GM15510 (cell line): ENCODE data around the gene EMX1.

ENCODE experiments used
- POLR2A ChIP-seq: IDR thresholded peaks from 3 replicates; pipeline ENCODE4 v1.6.1; 2011; ENCODE audit warnings: borderline replicate concordance; ENCODE audit not compliant: insufficient read length; ENCODE audit errors: extremely low read depth

EMX1 gene

DNA sequence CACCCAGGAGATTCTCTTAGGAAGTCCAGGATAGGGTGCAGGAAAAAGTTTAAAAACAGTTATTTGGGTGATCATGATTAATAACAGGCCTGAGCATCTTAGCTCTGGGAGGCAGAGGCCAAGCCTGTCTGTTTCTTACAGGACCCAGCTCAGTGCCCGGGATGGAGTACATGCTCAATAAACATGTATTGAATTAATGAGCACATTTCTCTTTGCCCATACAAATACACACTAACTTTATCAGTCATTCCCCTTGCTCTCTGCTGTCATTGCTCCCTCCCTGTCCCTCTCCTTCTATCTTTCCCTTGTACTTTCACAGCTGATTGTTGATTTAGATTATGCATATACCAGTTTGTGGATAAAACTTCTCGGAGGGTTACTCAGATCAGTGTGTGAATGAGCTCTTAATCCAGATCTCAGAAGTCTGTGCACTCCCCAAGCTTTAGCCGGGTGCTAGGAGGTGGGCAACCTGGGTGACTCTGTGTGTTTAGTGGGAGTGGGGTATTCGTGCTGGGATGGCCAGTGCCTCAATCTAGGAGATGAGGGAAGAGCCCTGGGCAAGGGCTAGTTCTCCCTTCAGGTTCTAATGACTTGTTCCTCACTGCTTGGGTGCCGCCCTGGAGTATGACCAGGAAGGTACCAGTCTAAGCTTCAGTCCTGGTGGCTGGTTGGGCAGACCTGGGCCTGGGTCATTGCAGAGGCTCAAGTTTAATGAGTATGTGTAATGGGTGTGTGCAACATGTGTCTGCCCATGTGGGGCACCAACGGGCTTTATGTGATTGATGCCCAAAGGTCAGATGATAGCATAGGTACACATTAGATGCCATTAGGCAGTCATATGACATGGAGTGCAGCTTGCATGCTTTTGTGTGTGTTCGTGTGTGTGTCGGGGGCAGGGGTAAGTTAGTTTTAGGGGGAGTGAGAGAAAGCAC lies 10.6 kb downstream of the EMX1 start:
- TF ChIP-seq POLR2A, result no peak

DNA sequence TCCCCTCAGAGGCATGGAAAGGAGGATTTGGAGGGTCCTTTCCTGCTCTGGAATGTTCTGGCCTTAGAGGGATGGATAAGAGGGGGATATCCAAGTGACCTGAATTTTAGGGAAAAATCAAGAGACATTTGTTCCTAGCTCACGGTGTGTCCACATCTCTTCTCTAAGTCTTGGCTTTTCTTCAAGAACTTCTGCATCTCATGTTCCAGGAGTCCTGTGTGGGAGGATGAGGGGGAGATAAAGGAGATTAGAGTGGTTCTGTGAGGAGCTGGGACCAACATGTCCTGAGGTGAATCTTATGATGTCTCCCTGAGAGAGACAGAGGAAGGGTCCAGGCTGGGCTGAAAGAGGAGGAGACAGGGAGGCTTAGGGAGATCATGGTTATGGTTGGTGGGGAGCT lies 11.7 kb downstream of the EMX1 start:
- TF ChIP-seq POLR2A, result no peak

DNA sequence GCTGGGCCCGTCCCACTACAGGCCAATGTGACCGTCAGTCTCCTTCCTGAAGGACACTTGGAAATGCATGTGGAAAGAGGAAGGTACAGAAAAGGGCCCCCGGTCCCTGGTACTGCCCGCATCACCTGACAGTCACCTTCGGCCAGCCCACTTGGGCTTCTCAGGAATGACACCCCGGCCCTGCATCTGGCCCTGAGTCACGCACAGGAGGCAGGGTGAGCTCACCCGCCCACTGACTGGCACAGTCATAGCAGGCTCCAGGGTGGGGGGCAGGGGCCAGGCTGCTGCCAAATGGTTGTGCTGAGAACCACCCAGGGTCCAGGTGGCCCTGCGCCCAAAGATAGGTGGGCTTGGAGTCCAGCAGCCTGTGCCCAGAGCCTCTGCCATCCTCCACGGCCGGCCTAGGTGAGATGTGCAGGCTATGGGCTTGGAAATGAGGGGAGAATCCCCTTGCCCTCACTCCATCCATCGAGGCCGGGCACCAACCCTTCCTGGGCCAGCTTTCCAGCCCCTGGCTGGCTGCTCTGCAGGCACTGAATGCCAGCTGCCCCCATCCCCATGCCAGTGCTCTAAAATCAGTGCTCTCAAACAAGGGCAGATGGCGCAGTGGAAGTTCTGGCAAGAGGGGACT lies 14.1 kb downstream of the EMX1 start:
- TF ChIP-seq POLR2A, result no peak

DNA sequence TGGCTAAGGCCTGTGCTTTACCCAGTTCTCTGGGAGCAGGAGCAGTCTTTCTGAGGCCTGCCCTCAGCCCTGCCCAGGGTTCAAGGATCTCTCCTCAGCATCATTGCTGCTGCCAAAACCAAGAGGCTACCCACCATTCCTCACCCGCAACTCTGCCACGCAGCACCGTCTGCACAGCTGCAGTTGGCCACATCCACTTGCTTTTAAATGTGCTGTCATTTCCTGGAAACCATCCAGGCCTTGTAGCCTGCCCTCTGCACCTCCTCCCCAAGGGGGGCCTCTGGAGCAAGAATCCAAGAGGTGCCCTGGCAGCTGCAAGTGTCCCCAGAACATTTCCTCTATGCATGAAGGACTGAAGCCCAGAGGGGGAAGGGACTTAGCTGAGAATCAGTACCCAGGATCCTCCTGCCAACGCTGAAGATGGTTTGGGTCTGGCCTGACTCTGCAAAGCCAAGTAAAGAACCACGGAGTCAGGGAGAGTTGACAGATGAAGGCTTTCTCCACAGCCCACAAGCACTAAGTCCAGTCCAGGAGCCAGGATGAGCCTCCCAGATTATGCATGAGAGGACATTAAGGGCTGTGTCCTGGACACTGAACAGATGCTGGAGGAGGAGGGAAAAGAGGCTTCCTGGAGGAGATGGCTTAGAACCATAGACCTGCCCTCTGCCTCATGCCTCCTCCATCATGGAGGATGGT lies 14.9 kb downstream of the EMX1 start:
- TF ChIP-seq POLR2A, result no peak

DNA sequence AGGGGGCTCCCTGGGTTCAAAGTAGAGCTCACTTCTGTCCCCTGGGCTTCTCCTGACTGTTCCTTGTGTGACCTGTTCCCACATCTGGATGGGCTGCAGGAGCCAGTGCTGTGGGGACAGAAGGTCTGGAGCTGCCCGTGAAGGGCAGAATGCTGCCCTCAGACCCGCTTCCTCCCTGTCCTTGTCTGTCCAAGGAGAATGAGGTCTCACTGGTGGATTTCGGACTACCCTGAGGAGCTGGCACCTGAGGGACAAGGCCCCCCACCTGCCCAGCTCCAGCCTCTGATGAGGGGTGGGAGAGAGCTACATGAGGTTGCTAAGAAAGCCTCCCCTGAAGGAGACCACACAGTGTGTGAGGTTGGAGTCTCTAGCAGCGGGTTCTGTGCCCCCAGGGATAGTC lies 15.5 kb downstream of the EMX1 start:
- no peak for TF ChIP-seq POLR2A

DNA sequence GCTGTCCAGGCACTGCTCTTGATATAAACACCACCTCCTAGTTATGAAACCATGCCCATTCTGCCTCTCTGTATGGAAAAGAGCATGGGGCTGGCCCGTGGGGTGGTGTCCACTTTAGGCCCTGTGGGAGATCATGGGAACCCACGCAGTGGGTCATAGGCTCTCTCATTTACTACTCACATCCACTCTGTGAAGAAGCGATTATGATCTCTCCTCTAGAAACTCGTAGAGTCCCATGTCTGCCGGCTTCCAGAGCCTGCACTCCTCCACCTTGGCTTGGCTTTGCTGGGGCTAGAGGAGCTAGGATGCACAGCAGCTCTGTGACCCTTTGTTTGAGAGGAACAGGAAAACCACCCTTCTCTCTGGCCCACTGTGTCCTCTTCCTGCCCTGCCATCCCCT lies 15.9 kb downstream of the EMX1 start:
- TF ChIP-seq POLR2A, result no peak

DNA sequence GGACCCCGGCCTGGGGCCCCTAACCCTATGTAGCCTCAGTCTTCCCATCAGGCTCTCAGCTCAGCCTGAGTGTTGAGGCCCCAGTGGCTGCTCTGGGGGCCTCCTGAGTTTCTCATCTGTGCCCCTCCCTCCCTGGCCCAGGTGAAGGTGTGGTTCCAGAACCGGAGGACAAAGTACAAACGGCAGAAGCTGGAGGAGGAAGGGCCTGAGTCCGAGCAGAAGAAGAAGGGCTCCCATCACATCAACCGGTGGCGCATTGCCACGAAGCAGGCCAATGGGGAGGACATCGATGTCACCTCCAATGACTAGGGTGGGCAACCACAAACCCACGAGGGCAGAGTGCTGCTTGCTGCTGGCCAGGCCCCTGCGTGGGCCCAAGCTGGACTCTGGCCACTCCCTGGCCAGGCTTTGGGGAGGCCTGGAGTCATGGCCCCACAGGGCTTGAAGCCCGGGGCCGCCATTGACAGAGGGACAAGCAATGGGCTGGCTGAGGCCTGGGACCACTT lies 16.4 kb downstream of the EMX1 start:
- no peak for TF ChIP-seq POLR2A

DNA sequence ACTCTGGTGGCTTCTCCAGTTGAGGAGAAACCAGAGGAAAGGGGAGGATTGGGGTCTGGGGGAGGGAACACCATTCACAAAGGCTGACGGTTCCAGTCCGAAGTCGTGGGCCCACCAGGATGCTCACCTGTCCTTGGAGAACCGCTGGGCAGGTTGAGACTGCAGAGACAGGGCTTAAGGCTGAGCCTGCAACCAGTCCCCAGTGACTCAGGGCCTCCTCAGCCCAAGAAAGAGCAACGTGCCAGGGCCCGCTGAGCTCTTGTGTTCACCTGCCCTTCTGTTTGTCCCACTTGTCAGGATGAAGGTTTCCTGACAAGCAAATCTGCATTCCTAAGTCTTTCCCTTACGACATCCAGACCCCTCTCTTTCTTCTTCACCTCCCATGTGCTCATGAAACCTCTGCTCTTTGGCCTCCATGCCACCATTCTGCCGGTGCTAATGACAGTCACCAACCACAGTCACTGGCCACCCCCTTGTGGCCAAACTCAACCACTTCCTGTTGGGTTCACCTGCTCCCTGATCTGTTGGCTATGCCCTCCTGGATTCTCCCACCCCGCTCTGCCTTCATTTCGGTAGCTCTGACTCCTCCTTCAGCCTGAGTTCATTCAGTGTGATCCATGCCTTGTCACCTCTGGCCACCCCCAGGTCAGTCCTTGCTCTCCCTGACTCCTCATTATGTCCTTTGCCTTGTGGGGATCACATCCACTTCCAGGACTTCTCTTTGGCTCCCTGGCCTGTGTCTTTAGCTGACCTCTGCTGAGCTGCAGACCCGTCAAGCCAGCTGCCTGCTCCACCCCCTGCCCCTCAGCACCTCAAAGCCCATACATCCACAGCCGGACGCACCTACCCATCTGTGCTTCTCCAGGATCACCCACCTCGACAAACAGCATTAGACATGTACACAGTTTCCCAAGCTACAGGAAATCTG lies 17.6 kb downstream of the EMX1 start:
- no peak for TF ChIP-seq POLR2A

DNA sequence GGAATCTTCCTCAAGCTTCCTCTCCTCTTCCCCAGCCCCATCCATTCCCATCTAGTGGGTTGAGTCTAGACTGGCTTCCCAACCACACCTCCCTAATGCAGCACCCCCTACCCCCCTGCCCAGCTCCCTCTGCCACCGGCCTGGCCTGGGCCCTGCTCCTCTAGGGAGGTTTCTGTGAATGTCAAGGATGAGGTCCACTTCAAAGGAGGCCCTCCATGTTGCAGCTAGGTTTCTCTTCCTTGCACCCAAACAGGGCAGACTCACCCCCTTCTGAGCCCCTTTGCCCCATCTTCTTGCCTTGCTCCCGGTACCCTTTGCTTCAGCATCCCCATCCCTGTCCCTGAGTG lies 18.3 kb downstream of the EMX1 start:
- no peak for TF ChIP-seq POLR2A

DNA sequence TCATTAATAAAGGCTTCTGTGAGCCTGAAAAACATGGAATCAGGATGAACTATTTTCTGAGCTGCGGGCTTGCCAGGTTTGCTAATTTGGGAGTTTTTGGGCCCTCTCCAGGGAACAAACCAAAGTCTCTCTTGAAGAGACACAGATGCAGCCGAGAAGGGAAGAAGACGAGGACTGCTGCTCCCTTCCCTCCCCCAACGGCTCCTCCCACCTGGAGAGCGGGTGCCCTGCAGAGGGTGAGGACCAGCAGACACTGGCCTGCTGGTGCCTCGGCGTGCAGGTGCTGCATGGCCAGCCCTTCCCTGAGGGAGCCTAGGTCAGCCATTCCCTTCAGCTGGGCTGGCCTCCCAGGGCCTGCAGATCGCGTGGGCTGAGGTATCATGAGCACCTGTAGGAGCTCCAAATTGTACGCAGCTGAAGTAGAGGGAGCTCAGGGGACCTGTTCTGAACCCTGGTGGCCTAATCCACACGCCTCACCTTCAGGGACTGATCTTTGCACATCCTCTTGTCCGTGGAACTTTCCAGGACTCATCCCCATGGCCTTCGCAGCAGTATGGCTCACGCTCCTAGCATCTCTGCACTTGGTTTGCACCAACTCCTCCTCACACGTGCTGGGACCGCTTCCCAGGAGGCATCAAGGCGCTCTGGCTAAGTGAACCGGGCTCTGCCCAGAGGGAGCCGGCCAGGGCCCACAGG lies 19.5 kb downstream of the EMX1 start:
- no peak for TF ChIP-seq POLR2A

DNA sequence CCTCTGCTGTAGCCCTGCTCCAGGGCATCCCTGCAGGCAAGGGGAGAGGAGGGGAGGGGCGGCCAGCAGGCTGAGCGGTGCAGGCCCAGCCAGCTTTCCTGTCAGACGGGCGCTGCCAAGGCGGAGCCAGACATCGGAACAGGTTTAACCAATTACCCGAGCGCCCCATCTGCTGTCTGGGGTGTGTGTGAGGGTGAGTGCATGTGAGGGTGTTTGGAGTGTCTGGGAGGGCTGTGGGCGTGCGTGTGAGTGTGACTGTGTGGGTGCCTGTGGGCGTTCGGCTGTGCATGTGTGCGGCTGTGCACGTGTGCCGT lies 20.0 kb downstream of the EMX1 start:
- TF ChIP-seq POLR2A, result no peak

DNA sequence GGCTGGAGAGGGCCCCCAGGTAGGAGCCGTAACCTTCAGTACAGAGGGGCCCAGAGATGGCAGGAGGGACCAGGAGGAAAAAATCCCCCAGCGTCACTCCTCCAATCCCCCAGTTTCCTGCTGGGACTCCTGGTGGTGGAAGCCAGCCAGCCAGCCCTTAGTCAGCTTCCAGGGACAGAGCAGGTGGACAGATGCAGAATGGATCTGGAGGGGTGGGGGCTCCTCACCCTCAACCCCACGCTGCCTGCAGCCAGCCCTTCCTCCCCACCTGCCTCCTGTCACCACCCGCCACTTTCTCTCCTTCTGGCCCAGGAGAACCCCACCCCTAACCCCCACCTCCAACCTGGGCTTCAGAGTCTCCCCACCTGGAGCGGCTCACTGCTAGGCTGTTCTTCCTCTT lies 21.1 kb downstream of the EMX1 start:
- TF ChIP-seq POLR2A, result no peak

DNA sequence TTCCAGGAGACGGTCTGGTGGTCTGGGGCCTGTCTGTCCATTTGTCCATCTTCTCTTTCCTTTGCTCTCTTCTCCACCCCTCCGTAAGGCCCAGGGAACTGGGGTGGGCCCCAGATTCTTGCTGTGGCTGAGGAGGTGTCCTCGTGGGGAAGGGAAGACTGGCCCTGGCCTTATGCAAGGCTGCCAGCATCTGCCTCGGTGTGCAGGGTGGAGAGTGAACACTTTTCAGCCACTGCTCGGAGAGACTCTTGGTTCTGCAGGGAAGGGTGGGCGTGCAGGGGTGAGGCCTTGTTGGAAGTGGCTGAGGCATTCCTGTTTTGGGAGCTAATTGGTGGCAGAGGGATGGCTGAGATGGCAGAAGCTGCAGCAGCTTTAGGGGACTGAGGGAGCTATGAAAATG lies 23.0 kb downstream of the EMX1 start:
- TF ChIP-seq POLR2A, result no peak

DNA sequence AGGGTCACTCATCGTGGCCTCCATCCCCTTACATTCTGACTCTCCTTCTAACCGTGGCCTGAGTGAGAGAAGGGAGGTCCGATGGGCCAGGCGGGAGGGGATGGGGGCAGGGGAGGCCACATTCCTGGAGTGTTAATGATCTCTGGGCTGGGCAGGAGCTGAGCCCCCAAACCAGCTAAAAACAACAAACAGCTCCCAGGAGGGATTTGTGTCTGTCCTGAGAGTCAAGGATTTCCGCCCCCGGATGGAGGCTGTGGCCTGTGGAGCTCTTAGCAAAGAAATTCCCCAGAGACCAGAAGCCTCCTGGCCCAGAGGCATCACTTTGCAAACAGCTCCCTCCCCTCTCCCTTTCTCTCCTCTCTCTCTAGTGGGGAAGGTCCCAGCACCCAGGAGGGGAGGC lies 23.5 kb downstream of the EMX1 start:
- TF ChIP-seq POLR2A, result no peak

DNA sequence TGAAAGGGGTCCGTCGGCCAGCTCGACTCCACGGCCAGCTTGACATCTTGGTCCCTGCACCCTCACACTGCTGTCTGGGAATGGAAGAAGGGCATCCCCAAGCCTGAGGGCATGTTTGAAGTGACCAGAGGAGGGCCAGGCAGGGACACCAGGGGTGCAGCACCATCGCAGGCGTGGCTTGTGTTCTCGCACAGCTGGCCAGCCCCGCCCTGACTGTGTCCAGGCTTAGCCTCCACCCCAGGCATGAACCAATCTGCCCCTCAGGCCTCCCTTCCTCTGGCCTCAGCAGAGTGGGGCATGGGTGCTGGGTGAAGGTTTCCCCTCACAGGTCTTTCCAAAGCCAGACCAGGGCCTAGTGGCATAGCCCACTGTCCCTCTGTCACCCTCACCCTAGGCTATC lies 25.0 kb downstream of the EMX1 start:
- TF ChIP-seq POLR2A, result no peak

DNA sequence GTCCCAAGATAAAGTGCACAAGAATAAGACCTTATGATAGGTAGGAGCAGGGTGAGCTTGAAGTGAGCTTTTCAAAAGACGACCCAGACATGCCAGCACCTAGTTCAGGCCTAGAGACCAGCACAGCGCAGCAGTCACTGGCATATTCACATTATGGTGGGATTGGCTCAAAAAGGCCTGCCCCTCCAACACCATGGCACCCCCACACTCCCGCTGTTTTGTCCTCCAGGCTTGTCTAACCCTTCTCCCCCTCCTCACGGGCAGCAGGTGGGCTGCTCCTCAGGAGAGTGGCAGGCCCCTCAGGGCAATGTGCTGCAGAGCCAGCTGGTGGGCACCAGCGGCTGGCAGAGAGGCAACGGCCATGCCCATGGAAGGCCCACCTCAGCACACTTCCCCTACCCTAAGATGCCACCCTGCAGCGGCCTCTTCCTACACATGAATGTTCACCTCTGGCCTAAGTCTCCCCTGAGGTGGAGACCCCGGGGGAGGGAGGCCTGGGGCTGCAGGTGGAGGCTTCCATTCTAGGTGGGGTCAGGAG lies 25.6 kb downstream of the EMX1 start:
- TF ChIP-seq POLR2A, result no peak
